Brain microvascular endothelial cell (primary cell): ENCODE data around the gene AP1B1.

Experiments
- DNase-seq: peaks from one replicate; pipeline ENCODE4 v3.0.0-alpha.2; 2020
- H3K27ac ChIP-seq: fragments of 250-450 bp; sonication (Bioruptor Pico); 2 replicates; pipeline ENCODE4 v1.5.1; 2020; ENCODE audit warnings: mild to moderate bottlenecking, moderate library complexity
- H3K27me3 ChIP-seq: fragments of 250-450 bp; sonication (Bioruptor Pico); replicated peaks from 2 replicates; pipeline ENCODE4 v1.5.1; 2020; ENCODE audit warnings: mild to moderate bottlenecking
- H3K36me3 ChIP-seq: fragments of 250-450 bp; sonication (Bioruptor Pico); replicated peaks from 2 replicates; pipeline ENCODE4 v1.5.1; 2020; ENCODE audit warnings: mild to moderate bottlenecking
- H3K4me3 ChIP-seq: 2 replicates; pipeline ENCODE4 v1.5.1; 2011; ENCODE audit warnings: low read depth, mild to moderate bottlenecking, control low read depth, low read length, moderate library complexity
- CTCF ChIP-seq: IDR thresholded peaks from 2 replicates; pipeline ENCODE4 v1.5.1; 2011; ENCODE audit warnings: low read depth, mild to moderate bottlenecking, moderate library complexity, low read length, control low read depth, inconsistent platforms; ENCODE audit errors: missing control alignments
- in situ Hi-C: cut with HindIII; loops from 2 replicates; pipeline ENCODE4 v1.10.0; 2017; ENCODE audit warnings: low sequenced_read_pairs, low pct_ligation_motif_present

AP1B1 gene

GRCh38 chr22:29330753-29331152 is 57.6 kb downstream of the AP1B1 start:
- in situ Hi-C loops = no loop called here
- TF ChIP-seq CTCF = no peak
- Histone ChIP-seq H3K27me3 (no peaks in the 10 kb centered on the region), H3K27ac (no peak overlapping the region), H3K36me3 (peaks cover 18% of the 10 kb centered on the region), H3K4me3 (no peak overlapping the region)
- peak; percentile 53 for DNase-seq

- Histone ChIP-seq H3K4me3 (no peak overlapping the region), H3K27ac (no peak overlapping the region), H3K36me3 (peaks cover 18% of the 10 kb centered on the region), H3K27me3 (no peaks in the 10 kb centered on the region)
- in situ Hi-C loops = no loop called here
- no peak for DNase-seq
- TF ChIP-seq CTCF = no peak
Measured at GRCh38 chr22:29330291-29330690, 58.1 kb downstream of the AP1B1 start.

- Histone ChIP-seq H3K4me3 (no peak overlapping the region), H3K27ac (no peak overlapping the region), H3K27me3 (no peaks in the 10 kb centered on the region), H3K36me3 (peaks cover 18% of the 10 kb centered on the region)
- no peak for TF ChIP-seq CTCF
- no peak for DNase-seq
- in situ Hi-C loops = no loop called here
Measured at GRCh38 chr22:29329581-29329980, 58.8 kb downstream of the AP1B1 start.

- no peak overlapping the region for H3K4me3 ChIP-seq
- no peak for DNase-seq
- no peak overlapping the region for H3K27ac ChIP-seq
- in situ Hi-C loops = no loop called here
- no peaks in the 10 kb centered on the region for H3K27me3 ChIP-seq
- TF ChIP-seq CTCF = no peak
- H3K36me3 ChIP-seq = peaks cover 18% of the 10 kb centered on the region
Measured at GRCh38 chr22:29328566-29329500, 59.5 kb downstream of the AP1B1 start.

- Histone ChIP-seq H3K27ac (no peak overlapping the region), H3K36me3 (peaks cover 18% of the 10 kb centered on the region), H3K27me3 (no peaks in the 10 kb centered on the region), H3K4me3 (no peak overlapping the region)
- DNase-seq = no peak
- peak; percentile 37 for TF ChIP-seq CTCF
- in situ Hi-C loops = no loop called here
Measured at GRCh38 chr22:29328055-29328454, 60.3 kb downstream of the AP1B1 start.
